Esophagus squamous epithelium (tissue), 4 donors: ENCODE results near the gene KIRREL1.

ENCODE experiments used
- POLR2A ChIP-seq, 4 donors: fragments of 450-650 bp; IDR thresholded peaks; one replicate each; pipeline ENCODE4 v1.6.1; 2017; ENCODE audit warnings: antibody characterized with exemption in 4 of 4, mild to moderate bottlenecking in 4 of 4, moderate library complexity in 3 of 4
- TF ChIP-seq, protein P1 (sequence below), 6 experiments: fragments of 450-650 bp in 4 of 6; fragments of 200-600 bp in 2 of 6; sonication (generic) in 2 of 6; IDR thresholded peaks; one replicate each; pipeline ENCODE4 v1.5.1; 2016 to 2019; ENCODE audit warnings: antibody characterized with exemption in 6 of 6, mild to moderate bottlenecking in 4 of 6, moderate library complexity in 4 of 6

- TF ChIP-seq, protein P1, sequence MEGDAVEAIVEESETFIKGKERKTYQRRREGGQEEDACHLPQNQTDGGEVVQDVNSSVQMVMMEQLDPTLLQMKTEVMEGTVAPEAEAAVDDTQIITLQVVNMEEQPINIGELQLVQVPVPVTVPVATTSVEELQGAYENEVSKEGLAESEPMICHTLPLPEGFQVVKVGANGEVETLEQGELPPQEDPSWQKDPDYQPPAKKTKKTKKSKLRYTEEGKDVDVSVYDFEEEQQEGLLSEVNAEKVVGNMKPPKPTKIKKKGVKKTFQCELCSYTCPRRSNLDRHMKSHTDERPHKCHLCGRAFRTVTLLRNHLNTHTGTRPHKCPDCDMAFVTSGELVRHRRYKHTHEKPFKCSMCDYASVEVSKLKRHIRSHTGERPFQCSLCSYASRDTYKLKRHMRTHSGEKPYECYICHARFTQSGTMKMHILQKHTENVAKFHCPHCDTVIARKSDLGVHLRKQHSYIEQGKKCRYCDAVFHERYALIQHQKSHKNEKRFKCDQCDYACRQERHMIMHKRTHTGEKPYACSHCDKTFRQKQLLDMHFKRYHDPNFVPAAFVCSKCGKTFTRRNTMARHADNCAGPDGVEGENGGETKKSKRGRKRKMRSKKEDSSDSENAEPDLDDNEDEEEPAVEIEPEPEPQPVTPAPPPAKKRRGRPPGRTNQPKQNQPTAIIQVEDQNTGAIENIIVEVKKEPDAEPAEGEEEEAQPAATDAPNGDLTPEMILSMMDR (IDR thresholded peaks at IDR 0.05), result no peak
- no peak for TF ChIP-seq POLR2A (IDR thresholded peaks at IDR 0.05)
Observed at GRCh38 chr1:158089476-158089875, 96.0 kb downstream of the KIRREL1 start.
